GM19455 (cell line): Measurements from ENCODE around the gene FBXW12.

Source experiments
- ATAC-seq: cut with Tn5 transposase; IDR thresholded peaks from one replicate; pipeline ENCODE4 v1.9.1; 2021; ENCODE audit not compliant: unreplicated experiment

The FBXW12 gene

GRCh38 chr3:48406443-48407431 lies 34.7 kb downstream of the FBXW12 start:
- ATAC-seq, result no peak

GRCh38 chr3:48407542-48408099 lies 35.6 kb downstream of the FBXW12 start:
- ATAC-seq, result no peak

- no peak for ATAC-seq
Observed at GRCh38 chr3:48408823-48409281, 36.8 kb downstream of the FBXW12 start.

- ATAC-seq, result no peak
Observed at GRCh38 chr3:48409291-48410201, 37.5 kb downstream of the FBXW12 start.

- no peak for ATAC-seq
Observed at GRCh38 chr3:48410205-48411040, 38.4 kb downstream of the FBXW12 start.

GRCh38 chr3:48411041-48411588 lies 39.1 kb downstream of the FBXW12 start:
- ATAC-seq, result no peak

GRCh38 chr3:48411606-48412374 lies 39.8 kb downstream of the FBXW12 start:
- ATAC-seq, result no peak

- ATAC-seq, result no peak
Observed at GRCh38 chr3:48412375-48413001, 40.5 kb downstream of the FBXW12 start.

- ATAC-seq, result no peak
Observed at GRCh38 chr3:48413086-48413485, 41.1 kb downstream of the FBXW12 start.

GRCh38 chr3:48413611-48414010 lies 41.6 kb downstream of the FBXW12 start:
- ATAC-seq, result no peak

- ATAC-seq, result no peak
Observed at GRCh38 chr3:48414376-48415250, 42.6 kb downstream of the FBXW12 start.

- no peak for ATAC-seq
Observed at GRCh38 chr3:48415251-48415953, 43.4 kb downstream of the FBXW12 start.

GRCh38 chr3:48416091-48416505 lies 44.1 kb downstream of the FBXW12 start:
- no peak for ATAC-seq

GRCh38 chr3:48416546-48416945 lies 44.5 kb downstream of the FBXW12 start:
- no peak for ATAC-seq

- ATAC-seq, result no peak
Observed at GRCh38 chr3:48417529-48418108, 45.6 kb downstream of the FBXW12 start.

- ATAC-seq, result no peak
Observed at GRCh38 chr3:48418140-48418539, 46.1 kb downstream of the FBXW12 start.

- no peak for ATAC-seq
Observed at GRCh38 chr3:48418651-48419050, 46.6 kb downstream of the FBXW12 start.
